Activated CD8-positive, alpha-beta T cell treated with anti-CD3 and anti-CD28 coated beads for 36 hours (primary cell): Measurements from ENCODE around the gene FGF5. TPM values are rescaled to one million over a fixed set of nuclear protein-coding genes. Genes with fewer than 3 reads are reported as not detected.

Experiments
- ATAC-seq: fragments of 200-7000 bp; cut with Tn5 transposase; one replicate; pipeline ENCODE4 v1.10.0; 2021; ENCODE audit warnings: mild to moderate bottlenecking, moderate library complexity
- CTCF ChIA-PET: fragments of 350-600 bp; sonication (Branson Sonifier 250); formaldehyde crosslinking; loops from one replicate; lab custom pipeline; 2021; ENCODE audit warnings: antibody characterized with exemption; lab: Charles Lee
- POLR2A ChIA-PET: fragments of 350-600 bp; sonication (Branson Sonifier 250); formaldehyde crosslinking; loops from one replicate; lab custom pipeline; 2021; ENCODE audit warnings: antibody characterized with exemption; lab: Charles Lee
- DNase-seq: peaks from one replicate; pipeline ENCODE4 v3.0.0-alpha.2; 2020
- H3K27ac Mint-ChIP-seq: one replicate; pipeline ENCODE4 v1.8.0; 2021; ENCODE audit warnings: mild to moderate bottlenecking, mixed read lengths
- H3K27me3 Mint-ChIP-seq: one replicate; pipeline ENCODE4 v1.8.0; 2021; ENCODE audit warnings: mixed read lengths
- H3K36me3 Mint-ChIP-seq: one replicate; pipeline ENCODE4 v1.8.0; 2021; ENCODE audit warnings: low read depth, mixed read lengths
- H3K4me1 Mint-ChIP-seq: one replicate; pipeline ENCODE4 v1.8.0; 2021; ENCODE audit warnings: low read depth, mixed read lengths
- H3K4me3 Mint-ChIP-seq: one replicate; pipeline ENCODE4 v1.8.0; 2021; ENCODE audit warnings: mild to moderate bottlenecking, moderate library complexity, mixed read lengths
- H3K9me3 Mint-ChIP-seq: one replicate; pipeline ENCODE4 v1.8.0; 2021; ENCODE audit warnings: mixed read lengths
- intact Hi-C: fragments of 100-400 bp; cut with micrococcal nuclease; formaldehyde crosslinking; loops from one replicate; pipeline ENCODE4 v1.10.0; 2022
- total RNA-seq, 2 experiments: library from RNA; stranded (reverse); gene quantifications; one replicate each; pipeline ENCODE4 v1.2.3, GENCODE V29; 2021
- TF ChIP-seq, protein P1 (sequence below): fragments of 200-600 bp; IDR thresholded peaks from one replicate; pipeline ENCODE4 v1.8.0; 2022; ENCODE audit warnings: antibody characterized with exemption, mild to moderate bottlenecking

Gene FGF5
- total RNA-seq, 2 experiments from 2014 or later, result not detected

DNA sequence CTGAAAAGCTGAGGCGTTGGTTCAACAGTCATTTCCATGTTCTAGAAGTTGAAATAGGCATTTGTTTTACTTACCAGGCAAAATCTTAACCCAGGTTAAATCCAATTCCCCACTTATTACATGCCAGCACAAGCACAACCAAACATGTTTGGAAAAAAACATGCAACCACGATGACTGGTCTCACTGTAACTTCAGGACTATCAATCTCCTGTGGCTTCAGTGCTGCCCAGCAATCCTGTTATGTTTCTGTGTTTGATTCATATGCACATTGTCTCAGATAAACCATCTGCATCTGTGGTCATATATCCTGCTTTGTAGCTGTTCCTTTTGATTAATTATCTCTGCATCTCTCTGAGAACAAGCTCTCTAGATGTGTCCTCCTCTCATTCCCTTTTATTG is 40.9 kb upstream of the FGF5 start:
- ATAC-seq, result no peak
- no peak overlapping the region for H3K27ac Mint-ChIP-seq
- no peaks in the 10 kb centered on the region for H3K9me3 Mint-ChIP-seq
- H3K27me3 Mint-ChIP-seq, result peaks cover 14% of the 10 kb centered on the region
- H3K4me1 Mint-ChIP-seq, result no peaks in the 10 kb centered on the region
- H3K4me3 Mint-ChIP-seq, result no peak overlapping the region
- intact Hi-C loops, result no loop called here
- TF ChIP-seq, protein P1, sequence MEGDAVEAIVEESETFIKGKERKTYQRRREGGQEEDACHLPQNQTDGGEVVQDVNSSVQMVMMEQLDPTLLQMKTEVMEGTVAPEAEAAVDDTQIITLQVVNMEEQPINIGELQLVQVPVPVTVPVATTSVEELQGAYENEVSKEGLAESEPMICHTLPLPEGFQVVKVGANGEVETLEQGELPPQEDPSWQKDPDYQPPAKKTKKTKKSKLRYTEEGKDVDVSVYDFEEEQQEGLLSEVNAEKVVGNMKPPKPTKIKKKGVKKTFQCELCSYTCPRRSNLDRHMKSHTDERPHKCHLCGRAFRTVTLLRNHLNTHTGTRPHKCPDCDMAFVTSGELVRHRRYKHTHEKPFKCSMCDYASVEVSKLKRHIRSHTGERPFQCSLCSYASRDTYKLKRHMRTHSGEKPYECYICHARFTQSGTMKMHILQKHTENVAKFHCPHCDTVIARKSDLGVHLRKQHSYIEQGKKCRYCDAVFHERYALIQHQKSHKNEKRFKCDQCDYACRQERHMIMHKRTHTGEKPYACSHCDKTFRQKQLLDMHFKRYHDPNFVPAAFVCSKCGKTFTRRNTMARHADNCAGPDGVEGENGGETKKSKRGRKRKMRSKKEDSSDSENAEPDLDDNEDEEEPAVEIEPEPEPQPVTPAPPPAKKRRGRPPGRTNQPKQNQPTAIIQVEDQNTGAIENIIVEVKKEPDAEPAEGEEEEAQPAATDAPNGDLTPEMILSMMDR, result no peak
- DNase-seq, result no peak
- no peaks in the 10 kb centered on the region for H3K36me3 Mint-ChIP-seq
- ChIA-PET CTCF (interaction anchor here (0.7 to 1.5 kb wide), 3 partner anchors 10 to 33 kb away, joined by 3 to 4 read pairs (median 3); no protein-coding TSS in a partner anchor), POLR2A (no interaction called here)

DNA sequence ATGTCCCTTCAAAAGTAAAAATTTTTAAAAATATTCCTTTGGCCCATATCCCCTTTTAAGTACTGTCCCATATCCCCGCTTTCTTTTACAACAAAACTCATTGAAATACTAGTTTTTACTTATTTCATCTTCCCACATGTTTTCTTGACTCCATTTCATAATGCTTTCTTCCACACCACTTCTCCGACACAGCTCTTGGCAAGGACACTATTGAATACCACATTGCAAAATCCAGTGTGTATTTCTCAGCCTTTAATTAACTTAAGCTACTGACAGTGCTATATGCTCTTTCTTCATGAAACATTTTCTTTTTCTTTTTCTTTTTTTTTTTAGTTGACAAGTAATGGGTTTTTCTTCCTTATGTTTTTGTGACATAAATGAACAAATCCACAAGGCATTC is 40.4 kb upstream of the FGF5 start:
- DNase-seq, result no peak
- ChIA-PET POLR2A (no interaction called here), CTCF (interaction anchor here (0.9 to 1.5 kb wide), 2 partner anchors 10 to 14 kb away, joined by 3 to 4 read pairs; no protein-coding TSS in a partner anchor)
- ATAC-seq, result no peak
- H3K4me1 Mint-ChIP-seq, result no peaks in the 10 kb centered on the region
- H3K27ac Mint-ChIP-seq, result no peak overlapping the region
- no peaks in the 10 kb centered on the region for H3K9me3 Mint-ChIP-seq
- no peaks in the 10 kb centered on the region for H3K36me3 Mint-ChIP-seq
- no peak overlapping the region for H3K4me3 Mint-ChIP-seq
- intact Hi-C loops, result no loop called here
- TF ChIP-seq, protein P1, result no peak
- peaks cover 11% of the 10 kb centered on the region for H3K27me3 Mint-ChIP-seq

DNA sequence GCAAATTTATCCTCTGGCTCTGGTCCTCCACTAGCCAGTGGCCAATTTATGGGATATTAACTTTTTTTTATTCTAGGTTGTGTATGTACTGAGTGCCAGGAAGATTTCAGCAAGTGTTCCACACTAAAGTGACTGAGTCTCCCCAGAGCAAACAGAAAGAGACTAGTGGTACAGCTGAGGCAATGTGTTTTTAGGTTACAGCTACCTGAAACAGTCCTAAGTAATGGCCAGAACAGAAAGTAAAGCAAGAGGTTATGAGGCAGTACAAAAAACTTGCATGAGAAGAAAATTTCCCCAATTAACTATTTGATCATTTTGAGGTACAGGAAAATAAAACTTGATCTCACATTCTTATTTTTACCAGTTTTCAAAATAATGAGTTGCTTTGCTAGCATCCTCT is 38.0 kb upstream of the FGF5 start:
- Mint-ChIP-seq H3K4me3 (no peak overlapping the region), H3K4me1 (no peaks in the 10 kb centered on the region), H3K36me3 (no peaks in the 10 kb centered on the region), H3K27me3 (peaks cover 8% of the 10 kb centered on the region), H3K9me3 (no peaks in the 10 kb centered on the region), H3K27ac (no peak overlapping the region)
- DNase-seq, result no peak
- intact Hi-C loops, result no loop called here
- ChIA-PET POLR2A (interaction anchor here (1.0 kb wide), 1 partner anchor 34 kb away, joined by 3 read pairs; no protein-coding TSS in a partner anchor), CTCF (no interaction called here)
- TF ChIP-seq, protein P1, result no peak
- no peak for ATAC-seq

DNA sequence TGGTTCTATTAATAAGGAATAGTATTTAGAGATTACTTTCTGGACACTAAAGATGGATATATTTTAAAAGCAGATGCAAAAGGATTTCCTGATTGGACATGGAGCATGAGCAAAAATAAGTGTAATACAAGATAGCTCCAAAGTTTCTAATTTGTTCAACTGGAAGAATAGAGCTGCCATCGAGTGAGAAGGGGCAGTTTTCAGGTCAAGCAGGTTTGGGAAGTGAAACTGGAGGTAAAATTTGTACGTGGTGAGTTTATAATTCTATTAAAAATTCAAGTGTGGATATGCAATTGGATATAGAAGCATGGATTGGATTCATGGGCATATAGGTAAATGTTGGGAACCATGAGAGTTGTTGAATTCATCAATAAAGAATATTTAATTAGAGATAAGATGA is 37.3 kb upstream of the FGF5 start:
- Mint-ChIP-seq H3K9me3 (no peaks in the 10 kb centered on the region), H3K4me1 (no peaks in the 10 kb centered on the region), H3K36me3 (no peaks in the 10 kb centered on the region), H3K27me3 (peaks cover 8% of the 10 kb centered on the region), H3K27ac (no peak overlapping the region), H3K4me3 (no peak overlapping the region)
- intact Hi-C loops, result no loop called here
- TF ChIP-seq, protein P1, result no peak
- CTCF ChIA-PET, result no interaction called here
- ATAC-seq (no peak), DNase-seq (no peak)
- POLR2A ChIA-PET, result interaction anchor here (1.0 kb wide), 1 partner anchor 33 kb away, joined by 3 read pairs; no protein-coding TSS in a partner anchor

DNA sequence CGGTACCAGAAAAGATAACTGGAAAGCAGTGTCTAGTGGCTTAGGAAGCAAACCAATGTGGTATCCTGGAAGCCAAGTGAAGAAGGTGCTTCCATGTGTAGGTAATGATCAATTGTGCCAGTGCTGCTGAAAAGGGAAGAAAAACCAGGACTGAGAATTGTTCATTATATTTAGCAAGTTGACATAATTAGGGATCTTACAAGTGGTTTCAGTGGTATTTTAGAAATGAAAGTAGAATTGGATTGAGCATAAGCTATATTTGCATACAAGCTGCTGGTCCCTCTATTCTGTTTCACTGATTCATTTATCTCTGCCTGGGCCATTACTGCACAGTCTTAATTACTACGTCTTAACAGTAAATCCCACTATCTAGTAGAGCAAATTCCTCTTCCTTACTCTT is 36.9 kb upstream of the FGF5 start:
- H3K27ac Mint-ChIP-seq, result no peak overlapping the region
- no peak for ATAC-seq
- H3K27me3 Mint-ChIP-seq, result peaks cover 8% of the 10 kb centered on the region
- ChIA-PET CTCF (no interaction called here), POLR2A (no interaction called here)
- no peaks in the 10 kb centered on the region for H3K36me3 Mint-ChIP-seq
- DNase-seq, result no peak
- no peaks in the 10 kb centered on the region for H3K4me1 Mint-ChIP-seq
- intact Hi-C loops, result no loop called here
- TF ChIP-seq, protein P1, result no peak
- no peak overlapping the region for H3K4me3 Mint-ChIP-seq
- no peaks in the 10 kb centered on the region for H3K9me3 Mint-ChIP-seq
